ENCODE data around the gene RLIM.

DNA sequence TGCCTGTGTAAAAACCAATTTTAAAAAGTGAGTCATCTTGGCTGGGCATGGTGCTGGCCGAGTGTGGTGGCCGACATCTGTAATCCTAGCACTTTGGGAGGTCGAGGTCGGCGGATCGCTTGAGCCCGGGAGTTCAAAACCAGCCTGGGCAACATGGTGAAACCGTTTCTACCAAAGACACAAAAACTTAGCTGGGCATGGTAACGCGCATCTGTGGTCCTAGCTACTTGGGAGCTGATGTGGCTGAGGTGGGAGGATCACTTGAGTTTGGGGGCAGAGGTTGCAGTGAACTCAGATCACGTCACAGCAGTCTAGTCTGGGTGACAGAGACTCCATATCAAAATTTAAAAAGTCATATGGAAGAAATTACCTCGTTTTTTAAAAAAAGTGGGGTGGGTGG, 7.6 kb downstream of the RLIM start:
- TF ChIP-seq, protein P1, sequence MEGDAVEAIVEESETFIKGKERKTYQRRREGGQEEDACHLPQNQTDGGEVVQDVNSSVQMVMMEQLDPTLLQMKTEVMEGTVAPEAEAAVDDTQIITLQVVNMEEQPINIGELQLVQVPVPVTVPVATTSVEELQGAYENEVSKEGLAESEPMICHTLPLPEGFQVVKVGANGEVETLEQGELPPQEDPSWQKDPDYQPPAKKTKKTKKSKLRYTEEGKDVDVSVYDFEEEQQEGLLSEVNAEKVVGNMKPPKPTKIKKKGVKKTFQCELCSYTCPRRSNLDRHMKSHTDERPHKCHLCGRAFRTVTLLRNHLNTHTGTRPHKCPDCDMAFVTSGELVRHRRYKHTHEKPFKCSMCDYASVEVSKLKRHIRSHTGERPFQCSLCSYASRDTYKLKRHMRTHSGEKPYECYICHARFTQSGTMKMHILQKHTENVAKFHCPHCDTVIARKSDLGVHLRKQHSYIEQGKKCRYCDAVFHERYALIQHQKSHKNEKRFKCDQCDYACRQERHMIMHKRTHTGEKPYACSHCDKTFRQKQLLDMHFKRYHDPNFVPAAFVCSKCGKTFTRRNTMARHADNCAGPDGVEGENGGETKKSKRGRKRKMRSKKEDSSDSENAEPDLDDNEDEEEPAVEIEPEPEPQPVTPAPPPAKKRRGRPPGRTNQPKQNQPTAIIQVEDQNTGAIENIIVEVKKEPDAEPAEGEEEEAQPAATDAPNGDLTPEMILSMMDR (IDR thresholded peaks at IDR 0.05; ENCODE audit: insufficient read depth, low read length, poor library complexity, severe bottlenecking): no peak
- no peak for TF ChIP-seq EZH2phosphoT487 (conservative IDR thresholded peaks at IDR 0.05; ENCODE audit: low read length)
